ENCODE results near the gene C20orf141. TPM values are rescaled to one million over a fixed set of nuclear protein-coding genes. Genes with fewer than 3 reads are reported as not detected.
"Not testable (repeated sequence)": the region's sequence is repeated elsewhere in the genome, so short reads cannot be mapped to it uniquely, and the experiment has no call there.

C20orf141 gene, protein sequence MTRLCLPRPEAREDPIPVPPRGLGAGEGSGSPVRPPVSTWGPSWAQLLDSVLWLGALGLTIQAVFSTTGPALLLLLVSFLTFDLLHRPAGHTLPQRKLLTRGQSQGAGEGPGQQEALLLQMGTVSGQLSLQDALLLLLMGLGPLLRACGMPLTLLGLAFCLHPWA
- not detected for total RNA-seq

DNA sequence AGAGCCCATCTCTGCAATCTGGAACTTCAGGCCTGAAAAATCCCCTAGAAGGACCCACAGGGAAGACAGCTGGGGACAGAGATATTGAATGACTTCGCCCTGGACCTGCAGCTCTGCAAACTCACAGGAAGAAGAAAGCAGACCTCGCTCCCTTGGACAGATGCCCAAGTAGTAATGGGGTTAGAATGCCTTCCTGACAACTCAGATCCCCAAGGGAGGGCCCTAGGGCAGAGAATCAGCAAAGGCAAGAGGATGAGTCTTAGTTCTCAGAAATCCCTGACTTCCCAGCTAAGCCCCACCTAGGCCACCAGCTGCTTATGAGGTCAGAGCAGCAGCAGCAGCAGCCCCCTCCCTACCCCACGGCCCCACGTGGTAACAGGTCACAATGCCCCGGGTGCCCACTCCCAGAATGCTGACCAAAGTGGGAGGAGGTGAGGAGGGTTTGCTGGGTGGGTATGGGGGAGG lies at the start of gene C20orf141:
TSS of gene C20orf141 (plus strand) at position 401 of the 465 bp plus-strand sequence. CDS start 198 bp downstream, outside the sequence.
- peaks cover 13% of the 10 kb centered on the region for H3K9me3 Mint-ChIP-seq
- H3K4me1 Mint-ChIP-seq (ENCODE audit: low read depth), result no peaks in the 10 kb centered on the region
- H3K27ac Mint-ChIP-seq, result no peak within 1 kb of the TSS
- CTCF ChIA-PET, result interaction anchor here (1.4 kb wide), 1 partner anchor 37 kb away, joined by 3 read pairs; no protein-coding TSS in a partner anchor
- POLR2A ChIA-PET, result no interaction called here
- peaks cover 34% of the 10 kb centered on the region for H3K27me3 Mint-ChIP-seq
- DNase-seq, result no peak
- intact Hi-C loops (cut with micrococcal nuclease), result no loop called here
- H3K36me3 Mint-ChIP-seq, result peaks cover 5% of the 10 kb centered on the region
- H3K4me3 Mint-ChIP-seq, result no peak within 1 kb of the TSS

DNA sequence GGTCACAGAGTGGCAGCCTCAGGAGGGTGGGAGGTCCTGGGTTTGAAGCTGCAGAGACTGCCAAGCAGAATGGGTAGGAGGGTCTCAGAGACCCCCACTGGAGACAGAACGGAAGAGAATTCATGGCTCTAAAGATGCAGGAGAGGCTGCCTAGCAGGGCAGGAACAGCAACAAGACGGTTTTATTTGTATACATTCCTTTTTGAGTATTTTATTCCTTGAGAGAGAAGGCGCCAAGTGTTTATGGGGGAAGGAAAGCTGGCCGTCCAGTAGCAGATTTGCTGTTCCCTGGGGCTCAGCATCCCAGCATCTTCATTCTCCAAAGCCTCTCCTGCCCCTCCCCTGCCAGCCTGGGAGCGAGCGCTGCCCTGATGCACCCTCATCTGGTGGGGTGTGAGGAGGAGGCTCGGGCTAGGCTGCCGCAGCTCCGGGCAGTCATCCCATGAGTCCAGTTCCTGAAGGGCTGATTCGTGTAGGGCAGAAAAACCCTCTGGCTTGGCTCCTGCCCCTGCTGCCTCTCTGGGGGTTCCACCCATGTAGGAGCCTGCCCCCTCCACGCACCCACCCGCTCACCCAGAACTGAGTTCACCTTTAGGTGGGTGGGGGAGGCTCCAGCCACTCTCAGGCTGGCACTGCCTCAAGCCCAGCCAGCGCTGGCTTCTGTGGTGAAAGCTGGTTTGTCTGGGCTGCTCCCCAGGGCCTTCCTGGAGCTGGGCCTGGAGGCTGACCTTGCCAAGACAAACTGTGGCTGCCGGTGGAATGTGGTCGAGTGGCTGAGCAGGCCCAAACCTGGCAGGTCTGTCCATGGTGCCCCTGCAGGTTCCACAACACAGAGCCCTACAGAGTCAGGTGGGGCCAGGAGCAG lies 46.8 kb upstream of the C20orf141 start:
- DNase-seq, result no peak
- H3K4me1 Mint-ChIP-seq (ENCODE audit: low read depth), result peaks cover 7% of the 10 kb centered on the region
- no peaks in the 10 kb centered on the region for H3K36me3 Mint-ChIP-seq
- CTCF ChIA-PET, result interaction anchor here (1.8 kb wide), 1 partner anchor 15 kb away, joined by 8 read pairs; no protein-coding TSS in a partner anchor
- no peak overlapping the region for H3K4me3 Mint-ChIP-seq
- H3K9me3 Mint-ChIP-seq, result no peaks in the 10 kb centered on the region
- POLR2A ChIA-PET, result interaction anchor here (0.6 kb wide), 1 partner anchor 36 kb away, joined by 4 read pairs; no protein-coding TSS in a partner anchor
- H3K27ac Mint-ChIP-seq, result no peak overlapping the region
- intact Hi-C loops (cut with micrococcal nuclease), result no loop called here
- peaks cover 10% of the 10 kb centered on the region for H3K27me3 Mint-ChIP-seq

DNA sequence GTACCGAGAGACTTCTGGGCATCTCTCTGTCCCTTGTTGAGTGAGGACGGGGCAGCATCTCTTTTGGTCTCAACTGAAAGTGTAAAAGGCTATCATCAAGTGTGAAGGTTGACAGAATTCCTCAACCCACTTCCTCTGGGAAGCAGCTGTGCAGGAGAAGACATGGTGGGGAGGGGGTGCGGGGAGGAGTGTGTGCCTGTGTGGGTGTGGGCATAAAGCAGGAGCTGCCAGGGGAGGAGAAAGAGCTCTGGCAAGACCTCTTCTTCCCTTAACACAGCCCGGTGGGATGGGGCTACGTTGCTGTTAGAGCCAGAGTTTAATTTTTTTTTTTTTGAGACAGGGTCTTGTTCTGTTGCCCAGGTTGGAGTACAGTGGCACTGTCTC lies 46.2 kb upstream of the C20orf141 start:
- intact Hi-C loops (cut with micrococcal nuclease), result no loop called here
- H3K4me1 Mint-ChIP-seq (ENCODE audit: low read depth), result peaks cover 7% of the 10 kb centered on the region

DNA sequence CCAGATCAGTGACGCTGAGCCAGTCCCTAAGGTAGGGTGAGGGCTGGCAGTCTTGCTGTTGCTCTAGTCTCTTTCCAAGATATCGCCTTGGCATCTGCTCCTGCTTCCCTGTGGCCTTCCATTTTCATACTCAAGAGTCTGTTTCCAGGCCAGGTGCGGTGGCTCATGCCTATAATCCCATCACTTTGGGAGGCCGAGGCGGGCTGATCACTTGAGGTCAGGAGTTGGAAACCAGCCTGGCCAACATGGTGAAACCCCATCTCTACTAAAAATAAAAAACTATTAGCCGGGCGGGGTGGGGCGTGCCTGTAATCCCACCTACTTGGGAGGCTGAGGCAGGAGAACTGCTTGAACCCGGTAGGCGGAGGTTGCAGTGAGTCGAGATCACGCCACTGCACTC lies 44.7 kb upstream of the C20orf141 start:
- DNase-seq; H3K9me3 Mint-ChIP-seq; intact Hi-C loops (cut with micrococcal nuclease); H3K4me1 Mint-ChIP-seq (ENCODE audit: low read depth); POLR2A ChIA-PET; H3K4me3 Mint-ChIP-seq; H3K27ac Mint-ChIP-seq; H3K27me3 Mint-ChIP-seq; H3K36me3 Mint-ChIP-seq; CTCF ChIA-PET: not testable (repeated sequence)

More for the DNA sequence above, 46.2 kb upstream of the C20orf141 start:
- POLR2A ChIA-PET, result interaction anchor here (0.6 kb wide), 1 partner anchor 36 kb away, joined by 4 read pairs; no protein-coding TSS in a partner anchor
- CTCF ChIA-PET, result no interaction called here
- H3K9me3 Mint-ChIP-seq, result no peaks in the 10 kb centered on the region
- DNase-seq, result no peak
- no peak overlapping the region for H3K27ac Mint-ChIP-seq
- no peak overlapping the region for H3K4me3 Mint-ChIP-seq
- peaks cover 10% of the 10 kb centered on the region for H3K27me3 Mint-ChIP-seq
- no peaks in the 10 kb centered on the region for H3K36me3 Mint-ChIP-seq

DNA sequence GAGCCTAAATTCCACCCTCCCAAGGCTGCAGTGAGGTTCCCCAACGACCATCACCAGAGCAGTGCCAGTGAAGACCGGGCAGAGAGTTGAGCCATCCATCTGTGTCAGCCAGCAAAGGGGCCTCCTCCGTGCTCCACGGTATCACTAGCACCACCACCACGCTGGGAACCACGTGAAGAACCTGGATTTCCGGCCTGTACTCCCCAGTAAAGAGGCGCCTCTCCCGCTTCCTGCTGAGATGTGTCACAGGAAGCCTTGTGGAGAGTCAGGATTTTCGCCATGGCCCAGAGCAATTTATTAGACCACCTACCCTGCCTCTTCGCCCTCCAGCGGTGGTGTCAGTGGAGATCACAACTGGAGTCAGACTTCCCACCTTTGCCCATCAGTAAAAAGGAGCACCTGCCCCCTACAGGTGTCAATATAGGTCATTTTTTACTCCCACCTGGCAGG lies 43.1 kb upstream of the C20orf141 start:
- Mint-ChIP-seq H3K36me3 (no peaks in the 10 kb centered on the region), H3K27ac (no peak overlapping the region), H3K4me1 (ENCODE audit: low read depth) (peaks cover 7% of the 10 kb centered on the region), H3K4me3 (no peak overlapping the region), H3K9me3 (no peaks in the 10 kb centered on the region), H3K27me3 (peaks cover 10% of the 10 kb centered on the region)
- intact Hi-C loops (cut with micrococcal nuclease), result no loop called here
- DNase-seq, result no peak
- POLR2A ChIA-PET, result no interaction called here
- CTCF ChIA-PET, result interaction anchor here (2.7 kb wide), 1 partner anchor 19 kb away, joined by 10 read pairs; no protein-coding TSS in a partner anchor

DNA sequence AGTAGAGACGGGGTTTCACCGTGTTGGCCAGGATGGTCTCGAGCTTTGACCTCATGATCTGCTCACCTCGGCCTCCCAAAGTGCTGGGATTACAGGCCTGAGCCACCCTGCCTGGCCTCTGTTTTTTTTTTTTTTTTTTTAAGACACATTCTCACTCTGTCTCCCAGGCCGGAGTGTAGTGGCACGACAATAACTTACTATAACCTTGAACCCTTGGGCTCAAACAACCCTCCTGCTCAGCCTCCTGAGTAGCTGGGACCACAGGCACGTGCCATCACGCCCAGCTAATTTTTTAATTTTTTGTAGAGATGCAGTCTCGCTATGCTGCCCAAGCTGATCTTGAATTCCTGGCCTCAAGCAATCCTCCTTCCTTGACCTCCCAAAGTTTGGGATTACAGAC lies 41.0 kb upstream of the C20orf141 start:
- peaks cover 12% of the 10 kb centered on the region for H3K4me1 Mint-ChIP-seq (ENCODE audit: low read depth)
- DNase-seq, result no peak
- intact Hi-C loops (cut with micrococcal nuclease), result no loop called here
- no peaks in the 10 kb centered on the region for H3K9me3 Mint-ChIP-seq
- POLR2A ChIA-PET, result no interaction called here
- H3K27ac Mint-ChIP-seq, result no peak overlapping the region
- peaks cover 10% of the 10 kb centered on the region for H3K27me3 Mint-ChIP-seq
- no peak overlapping the region for H3K4me3 Mint-ChIP-seq
- H3K36me3 Mint-ChIP-seq, result no peaks in the 10 kb centered on the region
- CTCF ChIA-PET, result interaction anchor here (2.7 kb wide), 1 partner anchor 21 kb away, joined by 10 read pairs; no protein-coding TSS in a partner anchor

DNA sequence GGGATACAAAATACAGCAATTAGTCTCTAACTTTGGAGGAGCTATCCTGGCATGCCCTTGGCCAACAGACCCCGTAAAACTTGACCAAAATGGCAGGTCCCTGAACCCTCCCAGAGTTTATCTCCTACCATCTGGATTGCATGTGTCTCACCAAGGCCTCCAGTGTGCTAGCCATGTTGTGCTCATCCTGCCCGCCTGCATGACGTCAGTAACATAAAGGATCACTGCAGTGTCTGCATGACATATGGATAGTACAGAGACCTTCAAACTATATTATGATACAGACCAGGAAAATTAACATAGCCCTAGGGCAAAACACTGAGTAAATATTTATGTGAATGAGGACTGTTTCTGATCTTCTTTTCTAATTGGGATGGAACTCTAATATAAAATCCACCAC lies 39.6 kb upstream of the C20orf141 start:
- ChIA-PET POLR2A (no interaction called here), CTCF (interaction anchor here (0.6 to 2.5 kb wide), 3 partner anchors 23 to 221 kb away, joined by 3 to 6 read pairs (median 3); no protein-coding TSS in a partner anchor)
- intact Hi-C loops (cut with micrococcal nuclease), result no loop called here
- no peak overlapping the region for H3K27ac Mint-ChIP-seq
- H3K36me3 Mint-ChIP-seq, result no peaks in the 10 kb centered on the region
- no peak overlapping the region for H3K4me3 Mint-ChIP-seq
- no peaks in the 10 kb centered on the region for H3K9me3 Mint-ChIP-seq
- peaks cover 12% of the 10 kb centered on the region for H3K27me3 Mint-ChIP-seq
- H3K4me1 Mint-ChIP-seq (ENCODE audit: low read depth), result peaks cover 12% of the 10 kb centered on the region
- no peak for DNase-seq

DNA sequence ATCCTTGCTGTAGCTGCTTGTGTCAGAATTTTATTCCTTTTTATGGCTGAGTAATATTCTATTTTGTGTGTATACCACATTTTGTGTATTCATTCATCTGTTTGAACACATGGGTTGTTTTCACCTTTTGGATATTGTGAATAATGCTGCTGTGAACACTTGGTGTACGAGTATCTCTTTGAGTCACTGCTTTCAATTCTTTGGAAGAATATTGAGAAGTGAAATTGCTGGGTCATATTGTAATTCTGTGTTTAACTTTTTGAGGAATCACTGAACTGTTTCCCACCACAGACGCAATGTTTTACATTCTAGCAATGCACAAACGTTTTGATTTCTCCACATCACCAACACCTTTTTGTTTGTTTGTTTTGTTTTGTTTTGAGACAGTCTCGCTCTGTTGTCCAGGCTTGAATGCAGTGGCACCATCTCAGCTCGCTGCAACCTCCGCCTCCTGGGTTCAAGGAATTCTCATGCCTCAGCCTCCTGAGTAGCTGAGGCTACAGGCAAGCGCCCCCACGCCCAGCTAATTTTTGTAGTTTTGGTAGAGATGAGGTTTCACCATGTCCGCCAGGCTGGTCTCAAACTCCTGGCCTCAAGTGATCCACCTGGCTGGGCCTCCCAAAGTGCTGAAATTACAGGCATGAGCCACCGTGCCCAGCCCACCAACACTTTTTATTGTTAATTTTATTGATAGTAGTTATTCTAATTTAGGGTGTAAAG lies 36.0 kb upstream of the C20orf141 start:
- peaks cover 21% of the 10 kb centered on the region for H3K27me3 Mint-ChIP-seq
- no peak overlapping the region for H3K27ac Mint-ChIP-seq
- ChIA-PET POLR2A (no interaction called here), CTCF (interaction anchor here (1.2 to 2.3 kb wide), 2 partner anchors 26 to 222 kb away, joined by 3 to 5 read pairs; no protein-coding TSS in a partner anchor)
- no peaks in the 10 kb centered on the region for H3K36me3 Mint-ChIP-seq
- no peak for DNase-seq
- intact Hi-C loops (cut with micrococcal nuclease), result no loop called here
- no peak overlapping the region for H3K4me3 Mint-ChIP-seq
- H3K9me3 Mint-ChIP-seq, result no peaks in the 10 kb centered on the region
- H3K4me1 Mint-ChIP-seq (ENCODE audit: low read depth), result peaks cover 8% of the 10 kb centered on the region

DNA sequence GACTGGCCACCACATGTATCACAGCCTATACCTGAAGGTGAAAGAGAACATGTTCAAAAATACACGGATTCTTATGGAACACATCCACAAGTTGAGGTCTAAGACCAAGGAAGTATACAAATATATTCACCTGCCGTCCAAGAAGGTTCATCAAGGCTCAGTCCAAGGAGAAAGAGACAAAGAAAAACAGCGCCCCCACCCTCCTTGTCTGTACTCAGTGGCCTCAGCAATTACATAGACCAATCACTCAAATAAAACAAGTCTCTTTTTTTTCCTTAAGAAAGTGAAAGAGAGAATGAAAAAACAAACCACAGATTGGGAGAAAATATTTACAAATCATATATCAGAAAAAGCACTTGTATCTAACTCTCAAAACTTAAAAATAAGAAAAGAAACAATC lies 33.8 kb upstream of the C20orf141 start:
- ChIA-PET POLR2A (no interaction called here), CTCF (interaction anchor here (1.3 to 2.3 kb wide), 2 partner anchors 10 to 28 kb away, joined by 3 to 5 read pairs; no protein-coding TSS in a partner anchor)
- Mint-ChIP-seq H3K4me3 (no peak overlapping the region), H3K27me3 (peaks cover 21% of the 10 kb centered on the region), H3K9me3 (no peaks in the 10 kb centered on the region), H3K36me3 (no peaks in the 10 kb centered on the region), H3K27ac (no peak overlapping the region), H3K4me1 (ENCODE audit: low read depth) (peaks cover 11% of the 10 kb centered on the region)
- DNase-seq, result no peak
- intact Hi-C loops (cut with micrococcal nuclease), result no loop called here

DNA sequence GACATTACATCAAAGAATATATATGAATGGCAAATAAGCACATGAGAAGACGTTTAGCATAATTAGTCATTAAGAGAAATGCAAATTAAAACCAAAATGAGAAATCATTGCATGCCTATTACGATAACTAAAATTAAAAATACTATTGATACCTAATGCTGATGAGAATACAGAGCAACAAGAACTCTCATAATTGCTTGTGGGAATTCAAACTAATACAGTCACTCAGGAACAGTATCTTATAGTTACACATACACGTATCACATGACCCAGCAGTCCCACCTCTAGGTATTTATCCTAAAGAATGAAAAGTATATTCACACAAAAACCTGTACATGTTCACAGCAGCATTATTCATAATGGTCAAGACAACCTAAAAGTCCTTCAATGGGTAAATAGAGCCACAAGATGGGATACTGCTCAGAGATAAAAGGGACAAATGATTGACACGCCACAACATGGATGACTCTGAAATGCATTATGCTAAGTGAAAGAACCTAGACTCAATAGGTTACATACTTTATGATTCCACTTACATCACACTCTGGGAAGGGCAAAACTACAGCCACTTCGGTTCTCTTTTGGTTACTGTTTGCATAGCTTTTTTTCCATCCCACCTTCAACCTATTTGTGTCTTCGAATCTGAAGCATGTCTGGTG lies 30.8 kb upstream of the C20orf141 start:
- Mint-ChIP-seq H3K9me3 (peaks cover 3% of the 10 kb centered on the region), H3K36me3 (no peaks in the 10 kb centered on the region), H3K4me3 (no peak overlapping the region), H3K4me1 (ENCODE audit: low read depth) (peaks cover 6% of the 10 kb centered on the region), H3K27ac (no peak overlapping the region), H3K27me3 (peaks cover 21% of the 10 kb centered on the region)
- intact Hi-C loops (cut with micrococcal nuclease), result no loop called here
- ChIA-PET POLR2A (no interaction called here), CTCF (no interaction called here)
- no peak for DNase-seq

DNA sequence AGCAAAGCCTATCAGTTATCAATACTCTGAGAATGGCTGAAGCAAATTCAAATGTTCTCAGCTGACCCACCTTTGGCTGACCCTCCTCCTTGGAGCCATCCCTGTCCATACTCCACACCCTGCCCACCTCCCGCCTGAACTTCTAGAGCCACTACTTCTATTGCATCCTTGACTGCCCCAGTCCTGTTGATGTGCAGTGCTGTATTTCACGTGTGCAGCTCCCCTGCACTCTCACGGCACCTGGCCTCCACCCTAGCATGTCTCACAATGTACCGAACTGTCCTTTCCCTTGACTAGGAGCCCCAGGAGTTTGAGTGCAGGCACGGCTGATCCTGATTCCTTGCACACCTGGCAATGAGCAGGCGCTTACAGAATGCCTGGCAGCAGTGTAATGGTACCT lies 21.3 kb upstream of the C20orf141 start:
- ChIA-PET CTCF (interaction anchor here (1.0 kb wide), 1 partner anchor 41 kb away, joined by 3 read pairs; no protein-coding TSS in a partner anchor), POLR2A (interaction anchor here (0.6 kb wide), 1 partner anchor 1643 kb away, joined by 3 read pairs; no protein-coding TSS in a partner anchor)
- Mint-ChIP-seq H3K9me3 (no peaks in the 10 kb centered on the region), H3K36me3 (no peaks in the 10 kb centered on the region), H3K27me3 (peaks cover 38% of the 10 kb centered on the region), H3K4me3 (no peak overlapping the region), H3K4me1 (ENCODE audit: low read depth) (no peaks in the 10 kb centered on the region), H3K27ac (no peak overlapping the region)
- no peak for DNase-seq
- intact Hi-C loops (cut with micrococcal nuclease), result no loop called here
